Keratinocyte (primary cell): Measurements from ENCODE around the gene ANKRD31.

Experiments used
- CTCF ChIP-seq, 3 experiments: IDR thresholded peaks in 1 of 3; conservative IDR thresholded peaks in 1 of 3; optimal IDR thresholded peaks in 1 of 3; 2 replicates in 2 of 3; 3 replicates in 1 of 3; pipeline versions ENCODE3 to v1.5.1; 2011; ENCODE audit warnings: low read length in 3 of 3, mild to moderate bottlenecking in 3 of 3, moderate library complexity in 2 of 3, control low read depth in 1 of 3, inconsistent platforms in 1 of 3; ENCODE audit not compliant: insufficient read depth in 2 of 3; ENCODE audit errors: extremely low read depth in 1 of 3
- EZH2 ChIP-seq: IDR thresholded peaks from one replicate; pipeline ENCODE4 v1.6.1; 2012; ENCODE audit warnings: inconsistent platforms, mild to moderate bottlenecking, low read length, moderate library complexity

- TF ChIP-seq CTCF (optimal IDR thresholded peaks at IDR 0.05 in 1 of 3, IDR thresholded peaks at IDR 0.05 in 1 of 3, conservative IDR thresholded peaks at IDR 0.05 in 1 of 3; ENCODE audit: extremely low read depth in 1 of 3, insufficient read depth in 2 of 3, low read length in 3 of 3) (no peak), EZH2 (no peak)
Observed at GRCh38 chr5:75046366-75047142, 190.1 kb downstream of the ANKRD31 start.
